Measurements from ENCODE around the gene ZFP90.
"Not testable (repeated sequence)": the region's sequence is repeated elsewhere in the genome, so short reads cannot be mapped to it uniquely, and the experiment has no call there.

The ZFP90 gene

DNA sequence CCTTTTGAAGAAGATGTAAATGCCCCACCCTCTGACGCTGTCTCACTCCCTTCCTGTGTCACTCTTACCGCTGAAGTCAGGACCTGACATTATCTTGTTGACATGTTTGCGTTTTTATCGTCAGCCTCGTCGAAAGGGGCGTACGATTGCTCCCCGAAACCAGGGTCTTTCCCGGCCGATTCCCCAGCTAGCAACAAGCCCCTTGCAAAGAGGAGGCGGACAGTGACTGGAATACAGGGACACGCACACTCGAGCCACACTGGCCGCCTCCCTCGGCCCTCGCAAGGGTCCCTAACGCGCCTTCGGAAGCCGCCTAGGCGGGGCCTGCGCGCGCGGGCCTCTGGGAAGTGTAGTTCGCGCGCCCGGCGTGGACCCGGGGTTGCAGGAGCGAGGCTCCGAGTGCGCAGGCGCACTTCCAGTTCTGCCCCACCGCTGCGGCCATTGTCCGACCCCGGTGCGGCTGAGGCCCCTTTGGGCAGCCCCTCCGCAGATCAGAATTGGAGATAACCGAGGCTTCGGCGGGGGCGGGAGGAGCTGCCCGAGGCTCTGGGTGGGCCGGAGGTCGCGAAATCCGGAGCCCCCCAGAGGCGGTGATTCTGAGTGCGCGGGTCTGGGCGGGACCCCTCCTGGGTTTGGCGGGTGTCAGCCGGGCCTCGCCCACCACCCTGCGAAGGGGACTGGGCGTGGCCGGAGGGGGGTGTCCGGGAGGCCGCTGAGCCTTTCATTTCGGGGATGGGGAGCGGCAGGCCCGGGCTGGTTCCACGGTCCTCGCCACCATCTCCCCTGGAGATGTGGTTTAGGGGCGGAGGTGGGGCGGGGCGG lies at the start of gene ZFP90:
TSS of gene ZFP90 (plus strand) at position 412 of the 822 bp plus-strand sequence. CDS start 502 bp downstream, outside the sequence.
- peak; percentile 92 for DNase-seq

DNA sequence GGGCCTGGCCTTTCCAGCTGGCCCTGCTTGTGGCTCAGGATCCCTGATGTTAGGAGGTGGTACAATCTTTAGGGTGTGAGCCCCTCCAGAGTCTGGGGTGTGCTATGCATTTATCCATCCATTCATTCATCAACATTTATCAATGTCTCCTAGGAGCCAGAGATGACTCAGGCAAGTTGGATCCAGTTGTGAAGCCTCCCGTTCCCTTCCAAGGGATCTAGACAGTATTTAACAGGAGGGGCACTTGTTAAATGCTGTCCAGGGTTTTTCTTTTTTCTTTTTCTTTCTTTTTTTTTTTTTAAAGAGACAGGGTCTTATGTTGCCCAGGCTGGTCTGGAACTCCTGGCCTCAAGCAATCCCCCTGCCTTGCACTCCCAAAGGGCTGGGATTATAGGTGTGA lies 48.7 kb upstream of the ZFP90 start:
- DNase-seq, result no peak

GRCh38 chr16:68490829-68491575 lies 48.1 kb upstream of the ZFP90 start:
- DNase-seq, result no peak

- no peak for DNase-seq
Observed at GRCh38 chr16:68491576-68491950, 47.5 kb upstream of the ZFP90 start.

DNA sequence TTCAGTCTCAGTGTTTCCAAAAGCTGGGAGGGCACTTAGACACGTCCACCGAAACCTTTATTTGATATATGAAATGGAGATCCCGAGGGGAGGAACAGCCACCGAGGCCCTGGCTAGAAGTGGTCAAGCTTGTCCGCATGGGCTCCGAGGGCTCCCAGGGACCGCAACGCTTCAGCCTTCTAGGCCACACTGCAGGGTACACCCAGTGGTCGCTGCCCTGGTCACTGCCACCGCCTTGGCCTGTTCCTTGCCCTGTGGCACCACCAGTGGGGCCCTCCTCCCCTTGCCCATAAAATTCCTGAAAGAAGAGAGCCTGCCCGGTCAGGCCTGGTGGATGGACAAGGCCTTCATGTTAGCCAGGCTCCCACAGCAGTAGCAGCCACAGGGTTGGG lies 46.9 kb upstream of the ZFP90 start:
- no peak for DNase-seq

- no peak for DNase-seq
Observed at GRCh38 chr16:68492543-68493411, 46.3 kb upstream of the ZFP90 start.

GRCh38 chr16:68493412-68494070 lies 45.5 kb upstream of the ZFP90 start:
- no peak for DNase-seq

- DNase-seq, result not testable (repeated sequence)
Observed at GRCh38 chr16:68494261-68494660, 44.8 kb upstream of the ZFP90 start.

DNA sequence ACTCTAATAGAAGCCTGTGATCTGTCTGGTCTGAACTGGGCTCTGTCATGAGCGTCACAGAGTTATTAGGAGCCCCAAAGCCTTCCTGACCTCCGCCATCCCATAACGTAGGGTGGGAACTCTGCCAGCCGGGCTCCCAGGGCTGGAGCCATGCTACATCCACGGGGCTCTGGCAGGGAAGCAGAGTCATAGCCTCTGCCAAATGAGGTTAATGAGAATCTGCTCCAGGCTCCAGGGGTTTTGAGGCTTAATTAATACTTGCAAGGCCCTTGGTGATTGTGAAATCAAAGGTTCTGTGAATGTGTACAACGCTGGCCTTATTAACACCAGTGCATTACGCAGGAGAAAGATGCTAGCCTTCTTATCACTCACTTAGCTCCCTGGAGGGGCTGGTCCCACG lies 42.4 kb upstream of the ZFP90 start:
- no peak for DNase-seq

DNA sequence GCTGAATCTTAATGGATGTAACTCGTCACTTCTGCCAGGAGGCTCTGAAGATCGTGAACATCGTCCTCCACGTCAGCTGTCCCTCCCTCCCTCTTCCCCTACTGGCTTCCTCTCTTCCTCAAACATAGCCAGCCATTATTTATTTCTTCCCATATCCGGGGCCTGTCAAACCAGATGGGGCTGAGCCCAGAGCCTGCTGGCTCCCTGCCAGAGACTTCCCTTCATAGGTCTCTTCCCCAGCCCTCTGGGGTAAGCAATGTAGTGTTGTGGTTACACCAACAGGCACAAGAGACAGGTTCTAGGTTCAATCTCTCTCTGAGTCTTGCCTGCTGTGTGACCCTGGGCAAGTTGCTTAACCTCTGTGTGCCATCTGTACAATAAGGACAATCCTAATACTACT lies 40.1 kb upstream of the ZFP90 start:
- DNase-seq, result no peak

DNA sequence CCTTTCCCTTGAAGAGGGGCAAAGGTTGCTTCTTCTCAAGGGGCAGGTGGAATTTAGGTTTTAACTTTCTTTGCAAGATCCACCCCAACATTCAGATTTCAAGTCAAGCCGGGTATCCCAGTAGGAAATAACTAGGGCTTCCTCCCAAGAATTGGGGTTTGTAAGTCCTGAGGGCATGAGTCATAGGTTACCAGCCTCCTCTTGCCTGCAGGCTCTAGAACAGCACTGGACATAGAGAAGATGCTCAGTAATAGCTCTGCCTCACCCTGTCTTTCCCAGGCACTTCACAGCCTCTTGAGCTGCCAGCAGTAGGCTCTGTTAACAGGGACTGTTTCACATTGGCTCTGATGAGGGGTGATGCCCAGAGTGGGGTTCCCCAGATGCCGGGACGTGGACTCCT lies 35.8 kb upstream of the ZFP90 start:
- no peak for DNase-seq

GRCh38 chr16:68504066-68504465 lies 35.0 kb upstream of the ZFP90 start:
- DNase-seq, result no peak

- DNase-seq, result no peak
Observed at GRCh38 chr16:68506331-68507053, 32.6 kb upstream of the ZFP90 start.

DNA sequence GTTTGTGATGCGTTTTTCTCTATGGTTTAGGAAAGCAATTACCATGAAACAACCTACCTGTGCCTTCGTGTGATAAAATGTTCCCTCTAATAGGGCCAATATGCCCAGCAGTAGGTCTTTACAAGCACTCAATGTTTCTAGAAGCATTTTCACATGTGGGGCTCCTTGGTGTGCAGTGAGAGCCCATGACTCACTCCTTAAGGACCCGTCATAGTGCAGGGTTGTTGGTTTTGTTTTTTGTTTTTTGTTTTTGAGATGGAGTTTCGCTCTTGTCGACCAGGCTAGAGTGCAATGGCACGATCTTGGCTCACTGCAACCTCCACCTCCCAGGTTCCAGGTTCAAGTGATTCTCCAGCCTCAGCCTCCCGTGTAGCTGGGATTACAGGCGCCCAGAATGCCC lies 31.1 kb upstream of the ZFP90 start:
- DNase-seq, result no peak

DNA sequence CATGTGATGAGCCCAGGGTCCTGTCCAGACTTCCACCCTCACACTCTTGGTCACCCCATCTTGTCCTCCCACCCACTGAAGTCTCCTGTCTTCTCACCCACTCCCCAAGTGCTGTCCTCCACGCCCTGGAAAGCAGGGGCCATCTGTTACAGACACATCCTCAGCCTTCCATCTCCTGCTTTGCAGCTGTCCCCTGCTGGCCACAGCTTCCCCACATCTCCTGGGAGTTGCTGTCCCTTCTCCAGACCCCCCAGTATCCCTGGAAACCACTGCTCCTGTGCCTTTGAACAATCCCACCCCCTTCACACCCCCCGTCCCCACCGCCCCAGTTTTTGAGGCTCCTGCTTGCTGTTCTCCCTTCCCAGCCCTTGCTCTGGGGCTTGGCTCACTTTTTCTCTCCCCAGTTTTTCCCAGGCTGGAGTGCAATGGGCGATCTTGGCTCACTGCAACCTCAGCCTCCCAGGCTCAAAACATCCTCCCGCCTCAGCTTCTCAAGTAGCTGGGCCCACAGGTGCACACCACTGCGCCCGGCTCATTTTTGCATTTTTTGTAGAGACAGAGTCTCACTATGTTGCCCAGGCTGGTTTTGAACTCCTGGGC lies 30.4 kb upstream of the ZFP90 start:
- DNase-seq, result no peak

- no peak for DNase-seq
Observed at GRCh38 chr16:68509381-68509780, 29.7 kb upstream of the ZFP90 start.

DNA sequence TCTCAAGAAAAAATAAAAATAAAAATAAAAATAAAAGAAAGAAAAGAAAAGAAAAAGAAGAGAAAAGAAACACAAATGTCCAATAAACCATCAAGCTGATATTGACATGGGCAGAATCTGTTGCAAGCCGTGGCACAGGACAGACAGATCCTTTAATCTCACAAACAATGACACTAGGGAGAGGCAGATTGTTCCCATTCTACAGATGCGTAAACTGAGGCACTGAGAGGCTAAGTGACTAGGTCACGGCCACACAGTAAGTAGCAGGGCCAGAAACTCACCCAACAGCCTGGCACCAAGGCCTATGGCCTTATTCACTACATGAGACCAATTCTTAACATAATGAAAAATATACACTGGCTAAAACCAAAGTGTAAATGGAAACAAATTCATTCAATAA lies 28.3 kb upstream of the ZFP90 start:
- DNase-seq, result no peak

DNA sequence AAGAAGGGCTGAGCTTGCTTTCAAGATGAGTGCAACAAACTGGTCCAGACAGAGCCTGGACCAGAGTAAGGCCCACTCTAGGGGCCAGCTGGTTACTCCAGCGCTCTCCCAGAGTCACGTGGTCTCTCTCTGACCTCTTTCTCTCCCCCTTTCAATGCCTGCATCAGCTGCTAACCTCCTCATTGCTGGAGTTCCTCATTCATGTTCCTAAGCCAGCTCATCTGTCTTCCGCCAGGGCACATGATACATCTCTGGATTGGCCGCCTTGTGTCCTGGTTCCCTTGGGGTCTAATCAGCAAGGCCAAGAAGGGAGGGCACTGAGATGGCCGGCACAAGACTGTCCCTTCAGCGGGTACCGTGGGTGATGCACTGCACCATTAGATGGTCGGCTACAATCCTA lies 26.9 kb upstream of the ZFP90 start:
- no peak for DNase-seq

- no peak for DNase-seq
Observed at GRCh38 chr16:68512742-68513141, 26.3 kb upstream of the ZFP90 start.

DNA sequence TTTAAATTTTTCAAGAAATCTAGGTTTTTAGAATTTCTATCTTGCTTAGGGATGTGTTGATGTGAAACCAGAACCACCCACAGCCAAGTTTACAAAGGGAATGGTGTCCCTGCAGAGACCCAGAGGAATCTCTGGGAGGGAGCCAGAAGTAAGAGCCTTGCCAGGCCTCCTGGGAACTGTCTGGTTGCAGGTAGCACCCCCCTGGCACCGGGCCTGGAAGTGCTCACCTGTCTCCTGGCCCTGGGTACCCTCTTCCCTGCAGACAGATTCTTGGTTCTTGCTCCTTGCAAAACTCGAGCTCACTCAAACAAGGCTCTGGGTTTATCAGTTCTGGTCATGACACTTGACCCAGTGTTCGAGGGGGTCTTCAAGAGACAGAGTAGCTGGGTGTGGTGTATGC lies 24.6 kb upstream of the ZFP90 start:
- no peak for DNase-seq

- no peak for DNase-seq
Observed at GRCh38 chr16:68517606-68518166, 21.4 kb upstream of the ZFP90 start.
